B cell (primary cell): ENCODE results near the gene SCFD2.

ENCODE experiments used
- EZH2 ChIP-seq: IDR thresholded peaks from 2 replicates; pipeline ENCODE4 v1.6.1; 2012; ENCODE audit warnings: borderline replicate concordance, low read depth, mild to moderate bottlenecking, moderate library complexity, low read length; ENCODE audit not compliant: insufficient read depth, poor library complexity, severe bottlenecking
- TF ChIP-seq, protein P1 (sequence below): fragments of 200-600 bp; IDR thresholded peaks from one replicate; pipeline ENCODE4 v1.8.0; 2022; ENCODE audit warnings: antibody characterized with exemption, mild to moderate bottlenecking

DNA sequence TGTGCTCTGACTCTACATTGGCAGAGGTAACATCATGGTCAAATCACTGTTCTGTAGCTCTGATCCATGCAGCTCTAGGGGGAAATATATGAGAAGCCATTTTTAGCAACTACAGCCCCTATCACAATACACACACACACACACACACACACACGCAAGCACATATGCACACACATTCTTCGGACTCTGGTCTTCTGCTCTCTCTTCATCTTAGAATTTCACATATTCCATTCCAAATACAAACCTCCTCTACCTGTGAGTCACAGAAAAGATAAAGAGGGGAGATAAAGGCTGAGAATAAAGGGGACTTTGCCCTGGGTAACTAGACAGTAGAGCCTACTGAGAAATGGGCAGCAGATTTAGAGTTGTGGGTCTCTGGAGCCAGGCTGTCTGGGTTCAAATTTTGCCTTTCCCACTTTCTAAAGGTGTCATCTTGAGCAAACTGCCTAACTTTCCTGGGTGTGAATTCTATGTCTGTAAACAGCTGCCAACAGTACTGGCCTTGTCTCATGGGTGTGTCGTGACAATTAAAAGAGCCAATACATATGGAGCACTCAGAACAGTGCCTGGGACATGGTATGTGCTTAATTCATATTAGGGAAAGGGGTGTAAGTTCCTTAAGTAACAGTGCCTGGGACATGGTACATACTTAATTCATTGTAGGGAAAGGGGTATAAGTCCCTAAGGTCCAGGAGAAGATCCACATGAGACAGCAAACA is 515.3 kb downstream of the SCFD2 start:
- TF ChIP-seq, protein P1, sequence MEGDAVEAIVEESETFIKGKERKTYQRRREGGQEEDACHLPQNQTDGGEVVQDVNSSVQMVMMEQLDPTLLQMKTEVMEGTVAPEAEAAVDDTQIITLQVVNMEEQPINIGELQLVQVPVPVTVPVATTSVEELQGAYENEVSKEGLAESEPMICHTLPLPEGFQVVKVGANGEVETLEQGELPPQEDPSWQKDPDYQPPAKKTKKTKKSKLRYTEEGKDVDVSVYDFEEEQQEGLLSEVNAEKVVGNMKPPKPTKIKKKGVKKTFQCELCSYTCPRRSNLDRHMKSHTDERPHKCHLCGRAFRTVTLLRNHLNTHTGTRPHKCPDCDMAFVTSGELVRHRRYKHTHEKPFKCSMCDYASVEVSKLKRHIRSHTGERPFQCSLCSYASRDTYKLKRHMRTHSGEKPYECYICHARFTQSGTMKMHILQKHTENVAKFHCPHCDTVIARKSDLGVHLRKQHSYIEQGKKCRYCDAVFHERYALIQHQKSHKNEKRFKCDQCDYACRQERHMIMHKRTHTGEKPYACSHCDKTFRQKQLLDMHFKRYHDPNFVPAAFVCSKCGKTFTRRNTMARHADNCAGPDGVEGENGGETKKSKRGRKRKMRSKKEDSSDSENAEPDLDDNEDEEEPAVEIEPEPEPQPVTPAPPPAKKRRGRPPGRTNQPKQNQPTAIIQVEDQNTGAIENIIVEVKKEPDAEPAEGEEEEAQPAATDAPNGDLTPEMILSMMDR: no peak
- no peak for TF ChIP-seq EZH2
